Mesendoderm (in vitro differentiated cells): ENCODE measurements around the gene OTUB2.

Experiments used
- DNase-seq: peaks from one replicate; pipeline ENCODE4 v3.0.0; 2013
- H2AK5ac ChIP-seq: 2 replicates; pipeline ENCODE4 v1.6.1; 2013; ENCODE audit warnings: low read length, inconsistent platforms
- H2BK120ac ChIP-seq: 2 replicates; pipeline ENCODE4 v1.6.1; 2013; ENCODE audit warnings: low read depth, mild to moderate bottlenecking, low read length, moderate library complexity, mixed read lengths
- H2BK15ac ChIP-seq: replicated peaks from 2 replicates; pipeline ENCODE4 v1.6.1; 2013; ENCODE audit warnings: low read depth, mild to moderate bottlenecking, moderate library complexity
- H2BK5ac ChIP-seq: 2 replicates; pipeline ENCODE4 v1.6.1; 2013; ENCODE audit warnings: low read length, inconsistent platforms
- H3K18ac ChIP-seq: 2 replicates; pipeline ENCODE4 v1.6.1; 2013; ENCODE audit warnings: mild to moderate bottlenecking, low read length, mixed read lengths
- H3K23ac ChIP-seq: one replicate; pipeline ENCODE4 v1.6.1; 2013; ENCODE audit warnings: low read length
- H3K27ac ChIP-seq: 2 replicates; pipeline ENCODE4 v1.5.1; 2013; ENCODE audit warnings: low read depth, mild to moderate bottlenecking, inconsistent platforms, low read length, moderate library complexity
- H3K27me3 ChIP-seq: 2 replicates; pipeline ENCODE4 v1.6.1; 2013; ENCODE audit warnings: low read length, control low read depth, mild to moderate bottlenecking, inconsistent platforms; ENCODE audit not compliant: insufficient read depth, poor library complexity
- H3K36me3 ChIP-seq: 2 replicates; pipeline ENCODE4 v1.6.1; 2013; ENCODE audit warnings: low read length, inconsistent platforms; ENCODE audit not compliant: control insufficient read depth, insufficient read depth
- H3K4ac ChIP-seq: one replicate; pipeline ENCODE4 v1.6.1; 2013; ENCODE audit warnings: low read depth, mild to moderate bottlenecking, low read length, moderate library complexity
- H3K4me1 ChIP-seq: 2 replicates; pipeline ENCODE4 v1.6.1; 2013; ENCODE audit warnings: low read depth, low read length, inconsistent platforms; ENCODE audit not compliant: control insufficient read depth
- H3K4me2 ChIP-seq: 2 replicates; pipeline ENCODE4 v1.6.1; 2013; ENCODE audit warnings: low read length
- H3K4me3 ChIP-seq: 2 replicates; pipeline ENCODE4 v1.5.1; 2013; ENCODE audit warnings: mild to moderate bottlenecking, low read length
- H3K56ac ChIP-seq: one replicate; pipeline ENCODE4 v1.6.1; 2013; ENCODE audit warnings: low read length
- H3K79me1 ChIP-seq: 2 replicates; pipeline ENCODE4 v1.6.1; 2013; ENCODE audit warnings: low read length, inconsistent platforms
- H3K79me2 ChIP-seq: 2 replicates; pipeline ENCODE4 v1.6.1; 2013; ENCODE audit warnings: mild to moderate bottlenecking, low read length; ENCODE audit not compliant: control insufficient read depth, insufficient read depth
- H3K9ac ChIP-seq: 2 replicates; pipeline ENCODE4 v1.6.1; 2013; ENCODE audit warnings: low read length, inconsistent platforms
- H4K5ac ChIP-seq: one replicate; pipeline ENCODE4 v1.6.1; 2013; ENCODE audit warnings: low read length
- H4K8ac ChIP-seq: one replicate; pipeline ENCODE4 v1.6.1; 2013; ENCODE audit warnings: low read depth, mild to moderate bottlenecking, control low read depth, low read length, moderate library complexity
- WGBS: extraction: QIAGEN DNeasy Blood & Tissue Kit; methylation state at CpG from one replicate; pipeline ENCODE4 v1.1.7; 2013; ENCODE audit warnings: low lambda C conversion rate, missing lambda C conversion rate; ENCODE audit not compliant: insufficient coverage; ENCODE audit errors: extremely low coverage; 5-methylcytosine and 5-hydroxymethylcytosine counted together

Gene OTUB2

DNA sequence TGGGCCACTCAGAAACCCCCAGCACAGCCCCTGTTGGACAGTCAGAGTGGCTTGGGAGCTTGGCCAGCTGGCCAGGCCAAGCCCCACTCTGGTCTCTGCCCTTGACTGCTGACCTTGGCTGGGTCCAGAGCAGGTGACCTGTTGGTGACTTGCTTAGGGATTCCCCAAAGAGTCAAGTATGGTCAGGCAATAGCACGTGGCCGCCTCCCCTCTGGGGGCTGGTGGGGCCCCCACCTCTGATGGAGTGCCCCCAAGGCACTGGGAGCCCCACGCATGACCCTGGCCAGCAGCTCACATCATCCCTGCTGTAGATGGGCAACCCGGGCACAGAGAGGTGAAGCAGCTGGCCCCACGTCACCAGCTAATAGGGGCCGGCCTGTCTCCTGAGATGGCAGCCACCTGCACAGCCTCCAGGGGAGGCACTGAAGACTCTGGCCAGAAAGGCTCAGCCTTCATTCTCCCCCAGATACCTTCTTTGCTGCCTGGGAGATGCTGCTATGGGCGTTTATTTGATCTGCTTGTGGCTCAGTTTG, 27.2 kb upstream of the OTUB2 start:
- H2AK5ac ChIP-seq, result no peak overlapping the region

DNA sequence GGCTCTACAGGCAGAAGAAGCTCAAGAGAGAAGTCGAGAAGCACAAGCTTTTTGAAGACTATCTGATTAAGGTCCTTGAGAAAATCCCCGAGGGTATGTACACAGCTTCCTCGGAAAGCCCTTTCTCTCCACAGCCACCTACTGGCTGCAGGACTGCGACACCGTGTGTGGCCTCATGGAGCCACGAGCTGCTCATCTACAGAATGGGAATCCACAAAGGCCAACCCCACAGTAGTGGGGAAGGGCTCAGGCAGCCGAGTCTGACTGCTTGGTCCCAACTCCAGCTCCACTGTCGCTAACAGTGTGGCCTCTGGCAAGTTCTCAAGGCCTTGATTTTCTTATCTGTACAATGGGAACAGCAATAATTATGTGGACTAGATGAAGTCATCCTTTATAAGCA, 26.6 kb upstream of the OTUB2 start:
- Histone ChIP-seq H4K5ac (no peak overlapping the region), H3K4ac (no peak overlapping the region), H3K4me3 (no peak overlapping the region), H3K18ac (no peak overlapping the region), H2BK120ac (no peak overlapping the region), H3K56ac (no peak overlapping the region), H3K79me2 (no peaks in the 10 kb centered on the region), H2BK15ac (no peak overlapping the region), H3K36me3 (no peaks in the 10 kb centered on the region), H3K23ac (no peak overlapping the region), H3K27me3 (no peaks in the 10 kb centered on the region), H2AK5ac (no peak overlapping the region), H3K79me1 (no peaks in the 10 kb centered on the region), H4K8ac (no peak overlapping the region), H3K4me1 (no peaks in the 10 kb centered on the region), H3K4me2 (no peak overlapping the region), H3K27ac (no peak overlapping the region), H3K9ac (no peak overlapping the region), H2BK5ac (no peak overlapping the region)
- no CpG with 5 or more reads among the region's 8 CpGs for WGBS
- peak; percentile 46 for DNase-seq

More for the DNA sequence above, 27.2 kb upstream of the OTUB2 start:
- Histone ChIP-seq H3K4me1 (no peaks in the 10 kb centered on the region), H3K27me3 (no peaks in the 10 kb centered on the region), H3K4me2 (no peak overlapping the region), H2BK15ac (no peak overlapping the region), H3K79me2 (no peaks in the 10 kb centered on the region), H3K4me3 (no peak overlapping the region), H3K27ac (no peak overlapping the region), H3K56ac (no peak overlapping the region), H4K8ac (no peak overlapping the region), H3K4ac (no peak overlapping the region), H3K9ac (no peak overlapping the region), H2BK120ac (no peak overlapping the region), H4K5ac (no peak overlapping the region), H3K79me1 (no peaks in the 10 kb centered on the region), H3K36me3 (no peaks in the 10 kb centered on the region), H3K23ac (no peak overlapping the region), H2BK5ac (no peak overlapping the region), H3K18ac (no peak overlapping the region)
- DNase-seq, result no peak
- no CpG with 5 or more reads among the region's 7 CpGs for WGBS

- Histone ChIP-seq H2BK5ac (no peak overlapping the region), H3K23ac (no peak overlapping the region), H3K4me3 (no peak overlapping the region), H3K79me1 (no peaks in the 10 kb centered on the region), H2BK120ac (no peak overlapping the region), H2BK15ac (no peak overlapping the region), H3K4me1 (no peaks in the 10 kb centered on the region), H3K56ac (no peak overlapping the region), H2AK5ac (no peak overlapping the region), H3K4me2 (no peak overlapping the region), H3K27ac (no peak overlapping the region), H3K79me2 (no peaks in the 10 kb centered on the region), H3K4ac (no peak overlapping the region), H4K5ac (no peak overlapping the region), H3K27me3 (no peaks in the 10 kb centered on the region), H3K36me3 (no peaks in the 10 kb centered on the region), H3K9ac (no peak overlapping the region), H3K18ac (no peak overlapping the region), H4K8ac (no peak overlapping the region)
- no peak for DNase-seq
- no CpG with 5 or more reads among the region's 6 CpGs for WGBS
These were observed 25.9 kb upstream of the OTUB2 start for GRCh38 chr14:94000267-94000666.

DNA sequence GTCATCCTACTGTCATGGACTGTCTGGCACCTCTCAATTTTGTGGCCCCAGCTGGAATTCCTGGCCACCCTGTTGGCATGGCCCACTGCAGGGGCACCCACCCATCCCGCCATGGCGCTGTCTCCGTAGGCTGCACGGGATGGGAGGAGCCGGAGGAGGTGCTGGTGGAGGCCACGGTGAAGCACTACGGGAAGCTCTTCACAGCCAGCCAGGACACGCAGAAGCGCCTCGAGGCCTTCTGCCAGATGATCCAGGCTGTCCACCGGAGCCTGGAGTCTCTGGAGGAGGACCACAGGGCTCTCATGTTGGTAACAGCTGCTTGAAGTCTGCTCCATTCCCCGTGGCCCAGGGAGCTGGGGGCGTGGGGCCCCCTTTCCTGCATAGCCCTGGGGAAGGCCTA, 25.1 kb upstream of the OTUB2 start:
- Histone ChIP-seq H4K5ac (no peak overlapping the region), H3K27ac (no peak overlapping the region), H3K4ac (no peak overlapping the region), H3K9ac (no peak overlapping the region), H3K79me2 (no peaks in the 10 kb centered on the region), H2BK15ac (no peak overlapping the region), H2AK5ac (no peak overlapping the region), H4K8ac (no peak overlapping the region), H3K27me3 (no peaks in the 10 kb centered on the region), H3K23ac (no peak overlapping the region), H3K56ac (no peak overlapping the region), H3K4me2 (no peak overlapping the region), H3K4me3 (no peak overlapping the region), H2BK120ac (no peak overlapping the region), H3K79me1 (no peaks in the 10 kb centered on the region), H3K18ac (no peak overlapping the region), H3K4me1 (no peaks in the 10 kb centered on the region), H3K36me3 (no peaks in the 10 kb centered on the region), H2BK5ac (no peak overlapping the region)
- WGBS, result no CpG with 5 or more reads among the region's 13 CpGs
- DNase-seq, result no peak

GRCh38 chr14:94001501-94002396, 24.4 kb upstream of the OTUB2 start:
- H3K9ac ChIP-seq, result no peak overlapping the region
- no peaks in the 10 kb centered on the region for H3K27me3 ChIP-seq
- no peaks in the 10 kb centered on the region for H3K36me3 ChIP-seq
- no peak overlapping the region for H3K4me3 ChIP-seq
- no peak overlapping the region for H3K4ac ChIP-seq
- H3K4me1 ChIP-seq, result no peaks in the 10 kb centered on the region
- H4K8ac ChIP-seq, result no peak overlapping the region
- H2BK5ac ChIP-seq, result no peak overlapping the region
- no CpG with 5 or more reads among the region's 26 CpGs for WGBS
- no peak overlapping the region for H3K4me2 ChIP-seq
- no peak overlapping the region for H2AK5ac ChIP-seq
- H3K56ac ChIP-seq, result no peak overlapping the region
- no peak overlapping the region for H4K5ac ChIP-seq
- no peak overlapping the region for H3K27ac ChIP-seq
- H3K23ac ChIP-seq, result no peak overlapping the region
- H2BK120ac ChIP-seq, result no peak overlapping the region
- DNase-seq, result peak; percentile 87
- no peaks in the 10 kb centered on the region for H3K79me2 ChIP-seq
- no peaks in the 10 kb centered on the region for H3K79me1 ChIP-seq
- H2BK15ac ChIP-seq, result no peak overlapping the region
- no peak overlapping the region for H3K18ac ChIP-seq
